Smooth muscle cell (in vitro differentiated cells): Measurements from ENCODE around the gene TRIM29. TPM values are rescaled to one million over a fixed set of nuclear protein-coding genes. Genes with fewer than 3 reads are reported as not detected.
A peak's percentile ranks its signal among the peaks of the same experiment; 100 is the strongest.

ENCODE experiments used
- DNase-seq: peaks from one replicate; lab custom pipeline; 2025; ENCODE audit not compliant: unreplicated experiment; lab: John Stamatoyannopoulos, UW
- H2AFZ ChIP-seq: fragments of 200-600 bp; sonication (generic); 2 replicates; pipeline ENCODE4 v1.6.0; 2016; ENCODE audit warnings: antibody characterized with exemption, low read depth, mild to moderate bottlenecking
- H3F3A ChIP-seq: fragments of 200-600 bp; sonication (generic); 2 replicates; pipeline ENCODE4 v1.6.0; 2017; ENCODE audit warnings: antibody characterized with exemption, low read depth
- H3K27ac ChIP-seq: fragments of 200-600 bp; sonication (generic); 2 replicates; pipeline ENCODE4 v1.5.1; 2016; ENCODE audit warnings: low read depth, mild to moderate bottlenecking
- H3K27me3 ChIP-seq: fragments of 200-600 bp; sonication (generic); 2 replicates; pipeline ENCODE4 v1.6.1; 2016; ENCODE audit warnings: low read depth, mild to moderate bottlenecking
- H3K36me3 ChIP-seq: fragments of 200-600 bp; sonication (generic); 2 replicates; pipeline ENCODE4 v1.5.1; 2016; ENCODE audit warnings: low read depth
- H3K4me1 ChIP-seq: fragments of 200-600 bp; sonication (generic); 2 replicates; pipeline ENCODE4 v1.5.1; 2016; ENCODE audit warnings: low read depth
- H3K4me2 ChIP-seq: fragments of 200-600 bp; sonication (generic); 2 replicates; pipeline ENCODE4 v1.6.0; 2016; ENCODE audit warnings: mild to moderate bottlenecking
- H3K4me3 ChIP-seq: fragments of 200-600 bp; sonication (generic); 2 replicates; pipeline ENCODE4 v1.5.1; 2016; ENCODE audit warnings: mild to moderate bottlenecking
- H3K79me2 ChIP-seq: fragments of 200-600 bp; sonication (generic); 2 replicates; pipeline ENCODE4 v1.6.0; 2016; ENCODE audit warnings: low read depth, mild to moderate bottlenecking
- H3K9ac ChIP-seq: fragments of 200-600 bp; sonication (generic); 2 replicates; pipeline ENCODE4 v1.6.0; 2016; ENCODE audit warnings: low read depth
- H3K9me3 ChIP-seq: fragments of 200-600 bp; sonication (generic); replicated peaks from 2 replicates; pipeline ENCODE4 v1.5.1; 2016; ENCODE audit warnings: low read depth
- H4K20me1 ChIP-seq: fragments of 200-600 bp; sonication (generic); 2 replicates; pipeline ENCODE4 v1.6.0; 2016; ENCODE audit warnings: low read depth
- CTCF ChIP-seq: fragments of 200-600 bp; sonication (generic); IDR thresholded peaks from 2 replicates; pipeline ENCODE4 v1.5.1; 2017; ENCODE audit warnings: borderline replicate concordance, mild to moderate bottlenecking, antibody characterized with exemption; ENCODE audit not compliant: insufficient read depth, poor library complexity, severe bottlenecking
- WGBS: methylation state at CpG from one replicate; pipeline ENCODE4 v1.1.7; 2016; ENCODE audit warnings: low lambda C conversion rate; 5-methylcytosine and 5-hydroxymethylcytosine counted together
- polyA plus RNA-seq: library from polyadenylated mRNA; unstranded; fragments of >200 nt; fragmentation: Nextera tagmentation; extraction: Ambion mirVana; gene quantifications from 2 replicates; pipeline ENCODE4 v1.2.1, GENCODE V29; 2016
- total RNA-seq: library from RNA; depleted of rRNA; stranded (reverse); fragments of >200 nt; gene quantifications from 2 replicates; pipeline ENCODE4 v1.2.3, GENCODE V29; 2014

TRIM29 gene
- total and polyA plus RNA-seq, 2 experiments from 2014 or later, result 20.6 to 37.1 TPM

GRCh38 chr11:120124355-120124754 lies 13.6 kb downstream of the TRIM29 start:
- H3F3A ChIP-seq, result no peaks in the 10 kb centered on the region
- 93% methylated on average over 14 of the region's 14 CpGs for WGBS
- no peak overlapping the region for H3K9ac ChIP-seq
- no peak overlapping the region for H3K4me2 ChIP-seq
- H3K9me3 ChIP-seq, result no peaks in the 10 kb centered on the region
- no peak overlapping the region for H2AFZ ChIP-seq
- DNase-seq, result no peak
- H4K20me1 ChIP-seq, result no peaks in the 10 kb centered on the region
- TF ChIP-seq CTCF, result no peak
- H3K27ac ChIP-seq, result peak overlapping the region; percentile 96
- H3K4me3 ChIP-seq, result no peak overlapping the region
- H3K36me3 ChIP-seq, result no peaks in the 10 kb centered on the region
- H3K4me1 ChIP-seq, result peaks cover 8% of the 10 kb centered on the region
- H3K27me3 ChIP-seq, result no peaks in the 10 kb centered on the region
- no peaks in the 10 kb centered on the region for H3K79me2 ChIP-seq

- no peaks in the 10 kb centered on the region for H4K20me1 ChIP-seq
- DNase-seq, result no peak
- no peak overlapping the region for H3K4me2 ChIP-seq
- peaks cover 5% of the 10 kb centered on the region for H3K4me1 ChIP-seq
- H2AFZ ChIP-seq, result no peak overlapping the region
- H3F3A ChIP-seq, result no peaks in the 10 kb centered on the region
- no peaks in the 10 kb centered on the region for H3K27me3 ChIP-seq
- TF ChIP-seq CTCF, result no peak
- no peaks in the 10 kb centered on the region for H3K36me3 ChIP-seq
- peak overlapping the region; percentile 96 for H3K27ac ChIP-seq
- H3K4me3 ChIP-seq, result no peak overlapping the region
- 77% methylated on average over 13 of the region's 13 CpGs for WGBS
- no peaks in the 10 kb centered on the region for H3K79me2 ChIP-seq
- no peaks in the 10 kb centered on the region for H3K9me3 ChIP-seq
- peak overlapping the region; percentile 43 for H3K9ac ChIP-seq
These were observed 14.0 kb downstream of the TRIM29 start for GRCh38 chr11:120123946-120124345.

- no peak overlapping the region for H2AFZ ChIP-seq
- H3K4me2 ChIP-seq, result no peak overlapping the region
These were observed 14.8 kb downstream of the TRIM29 start for GRCh38 chr11:120122924-120123683.

More at GRCh38 chr11:120122924-120123683, 14.8 kb downstream of the TRIM29 start:
- Histone ChIP-seq H3K9me3 (no peaks in the 10 kb centered on the region), H3K79me2 (no peaks in the 10 kb centered on the region), H3F3A (no peaks in the 10 kb centered on the region), H3K4me3 (no peak overlapping the region), H3K27me3 (no peaks in the 10 kb centered on the region), H4K20me1 (no peaks in the 10 kb centered on the region), H3K9ac (peak overlapping the region; percentile 43), H3K27ac (peak overlapping the region; percentile 96), H3K36me3 (no peaks in the 10 kb centered on the region), H3K4me1 (no peaks in the 10 kb centered on the region)
- DNase-seq, result no peak
- TF ChIP-seq CTCF, result no peak
- 92% methylated on average over 12 of the region's 12 CpGs for WGBS
